Naive thymus-derived CD4-positive, alpha-beta T cell (primary cell): ENCODE results near the gene OR52K1. TPM values are rescaled to one million over a fixed set of nuclear protein-coding genes. Genes with fewer than 3 reads are reported as not detected.

ENCODE experiments used
- ATAC-seq: fragments of 150-1000 bp; cut with Tn5 transposase; 2 replicates; pipeline ENCODE4 v1.10.0; 2021; ENCODE audit warnings: mild to moderate bottlenecking, moderate library complexity
- CTCF ChIA-PET: fragments of 350-600 bp; sonication (Branson Sonifier 250); formaldehyde crosslinking; loops from one replicate; lab custom pipeline; 2021; ENCODE audit warnings: antibody characterized with exemption; lab: Charles Lee
- POLR2A ChIA-PET: fragments of 350-600 bp; sonication (Branson Sonifier 250); formaldehyde crosslinking; loops from one replicate; lab custom pipeline; 2021; ENCODE audit warnings: antibody characterized with exemption, inconsistent platforms; lab: Charles Lee
- DNase-seq, 9 donors: peaks; one replicate each; pipeline versions ENCODE4 v3.0.0 to v3.0.0-alpha.2; 2020 to 2022; ENCODE audit warnings: mixed read lengths in 1 of 9
- H3K27ac ChIP-seq: one replicate; pipeline ENCODE4 v1.7.0; 2013; ENCODE audit warnings: mild to moderate bottlenecking, low read depth, low read length, moderate library complexity
- H3K27me3 ChIP-seq, 2 donors: one replicate each; pipeline ENCODE4 v1.7.0; 2013; ENCODE audit warnings: low read length in 2 of 2, mild to moderate bottlenecking in 2 of 2, moderate library complexity in 2 of 2; ENCODE audit not compliant: control insufficient read depth in 2 of 2, insufficient read depth in 2 of 2
- H3K36me3 ChIP-seq, 3 experiments: 1 replicate in 2 of 3; 2 replicates in 1 of 3; pipeline ENCODE4 v1.7.0; 2013; ENCODE audit warnings: low read length in 3 of 3, mild to moderate bottlenecking in 3 of 3, moderate library complexity in 1 of 3; ENCODE audit not compliant: insufficient read depth in 3 of 3, control insufficient read depth in 2 of 3
- H3K4me1 ChIP-seq, 2 donors: one replicate each; pipeline ENCODE4 v1.7.0; 2013; ENCODE audit warnings: low read length in 2 of 2, mild to moderate bottlenecking in 2 of 2, moderate library complexity in 1 of 2; ENCODE audit not compliant: control insufficient read depth in 2 of 2, insufficient read depth in 2 of 2
- H3K4me3 ChIP-seq: 2 replicates; pipeline ENCODE4 v1.7.0; 2013; ENCODE audit warnings: mild to moderate bottlenecking, low read length
- H3K9me3 ChIP-seq, 3 experiments: 1 replicate in 2 of 3; 2 replicates in 1 of 3; pipeline ENCODE4 v1.7.0; 2013; ENCODE audit warnings: low read length in 3 of 3; ENCODE audit not compliant: control insufficient read depth in 2 of 3
- H3K27ac Mint-ChIP-seq, 9 donors: one replicate each; pipeline ENCODE4 v1.8.0; 2020 to 2022; ENCODE audit warnings: mixed read lengths in 9 of 9, mild to moderate bottlenecking in 8 of 9, moderate library complexity in 5 of 9, inconsistent platforms in 2 of 9
- H3K27me3 Mint-ChIP-seq, 5 donors: one replicate each; pipeline ENCODE4 v1.8.0; 2021 to 2022; ENCODE audit warnings: mixed read lengths in 5 of 5, mild to moderate bottlenecking in 1 of 5
- H3K36me3 Mint-ChIP-seq, 5 donors: one replicate each; pipeline ENCODE4 v1.8.0; 2020 to 2022; ENCODE audit warnings: mixed read lengths in 5 of 5, mild to moderate bottlenecking in 3 of 5, inconsistent platforms in 1 of 5
- H3K4me1 Mint-ChIP-seq, 7 donors: one replicate each; pipeline ENCODE4 v1.8.0; 2020 to 2022; ENCODE audit warnings: mixed read lengths in 7 of 7, mild to moderate bottlenecking in 3 of 7, inconsistent platforms in 1 of 7
- H3K4me3 Mint-ChIP-seq, 10 donors: one replicate each; pipeline ENCODE4 v1.8.0; 2020 to 2022; ENCODE audit warnings: mild to moderate bottlenecking in 10 of 10, mixed read lengths in 10 of 10, moderate library complexity in 6 of 10, inconsistent platforms in 2 of 10
- H3K9me3 Mint-ChIP-seq, 11 donors: one replicate each; pipeline ENCODE4 v1.8.0; 2020 to 2022; ENCODE audit warnings: mixed read lengths in 11 of 11, mild to moderate bottlenecking in 4 of 11, inconsistent platforms in 1 of 11, moderate library complexity in 1 of 11
- intact Hi-C, 2 donors: fragments of 100-400 bp; cut with micrococcal nuclease; formaldehyde crosslinking; loops; one replicate each; pipeline ENCODE4 v1.15.1; 2023
- polyA plus RNA-seq, 2 donors: library from polyadenylated mRNA; unstranded; fragments of 300-500 nt; fragmentation: Illumina TruSeq; gene quantifications; one replicate each; pipeline ENCODE4 v1.2.3, GENCODE V29; 2021
- total RNA-seq, 6 experiments: library from RNA in 5 of 6; stranded (reverse) in 5 of 6; gene quantifications; 1 replicate in 5 of 6; 2 replicates in 1 of 6; pipeline ENCODE4 v1.2.3 and lab custom pipeline; 2021 to 2026

The OR52K1 gene
- total and polyA plus RNA-seq, 7 experiments from 2014 or later: 0.29 to 0.39 TPM; not detected in 5

GRCh38 chr11:4495986-4496385 is 13.5 kb downstream of the OR52K1 start:
- ATAC-seq: no peak
- no peaks in the 10 kb centered on the region for H3K36me3 Mint-ChIP-seq

GRCh38 chr11:4496557-4497248 is 14.3 kb downstream of the OR52K1 start:
- ChIA-PET POLR2A (no interaction called here), CTCF (interaction anchor here (0.9 to 5.6 kb wide), 2 partner anchors 33 to 311 kb away, joined by 3 to 55 read pairs; no protein-coding TSS in a partner anchor)
- Histone ChIP-seq H3K4me1 (no peaks in the 10 kb centered on the region), H3K9me3 (no peaks in the 10 kb centered on the region), H3K36me3 (no peaks in the 10 kb centered on the region), H3K4me3 (no peak overlapping the region), H3K27ac (no peak overlapping the region), H3K27me3 (no peaks in the 10 kb centered on the region)
- no peak overlapping the region for H3K27ac Mint-ChIP-seq
- ATAC-seq (no peak), DNase-seq (no peak)
- intact Hi-C loops: no loop called here
- H3K9me3 Mint-ChIP-seq: peaks cover 0 to 1% (median 0%) of the 10 kb centered on the region in 11 donors
- H3K4me3 Mint-ChIP-seq: no peak overlapping the region
- H3K36me3 Mint-ChIP-seq: no peaks in the 10 kb centered on the region
- peaks cover 0 to 7% (median 0%) of the 10 kb centered on the region in 7 donors for H3K4me1 Mint-ChIP-seq
- H3K27me3 Mint-ChIP-seq: peaks cover 3 to 16% (median 13%) of the 10 kb centered on the region in 5 donors

More at GRCh38 chr11:4495986-4496385, 13.5 kb downstream of the OR52K1 start:
- no peak overlapping the region for H3K27ac Mint-ChIP-seq
- H3K4me1 Mint-ChIP-seq: peaks cover 0 to 7% (median 0%) of the 10 kb centered on the region in 7 donors
- H3K9me3 Mint-ChIP-seq: peaks cover 0 to 5% (median 0%) of the 10 kb centered on the region in 11 donors
- H3K27me3 Mint-ChIP-seq: peaks cover 7 to 16% (median 14%) of the 10 kb centered on the region in 5 donors
- H3K4me3 Mint-ChIP-seq: no peak overlapping the region
- H3K9me3 ChIP-seq: no peaks in the 10 kb centered on the region
- POLR2A ChIA-PET: no interaction called here
- no peaks in the 10 kb centered on the region for H3K27me3 ChIP-seq
- CTCF ChIA-PET: interaction anchor here (0.9 to 5.6 kb wide), 2 partner anchors 32 to 310 kb away, joined by 3 to 55 read pairs; no protein-coding TSS in a partner anchor
- H3K27ac ChIP-seq: no peak overlapping the region
- no peaks in the 10 kb centered on the region for H3K4me1 ChIP-seq
- DNase-seq: no peak
- no peak overlapping the region for H3K4me3 ChIP-seq
- intact Hi-C loops: no loop called here
- H3K36me3 ChIP-seq: no peaks in the 10 kb centered on the region

- H3K9me3 Mint-ChIP-seq: peaks cover 0 to 9% (median 2%) of the 10 kb centered on the region in 11 donors
- H3K9me3 ChIP-seq: no peaks in the 10 kb centered on the region
- H3K27ac ChIP-seq: no peak overlapping the region
- CTCF ChIA-PET: no interaction called here
- peaks cover 0 to 5% (median 0%) of the 10 kb centered on the region in 5 donors for H3K36me3 Mint-ChIP-seq
- intact Hi-C loops: no loop called here
- no peaks in the 10 kb centered on the region for H3K36me3 ChIP-seq
- H3K27me3 ChIP-seq: no peaks in the 10 kb centered on the region
- H3K4me3 Mint-ChIP-seq: no peak overlapping the region
- DNase-seq (no peak), ATAC-seq (no peak)
- no peak overlapping the region for H3K27ac Mint-ChIP-seq
- H3K4me3 ChIP-seq: no peak overlapping the region
- peaks cover under 1 to 41% (median 23%) of the 10 kb centered on the region in 5 donors for H3K27me3 Mint-ChIP-seq
- no peaks in the 10 kb centered on the region for H3K4me1 Mint-ChIP-seq
- H3K4me1 ChIP-seq: no peaks in the 10 kb centered on the region
- POLR2A ChIA-PET: no interaction called here
Measured at GRCh38 chr11:4508886-4509285, 26.4 kb downstream of the OR52K1 start.

GRCh38 chr11:4511282-4512245 is 29.1 kb downstream of the OR52K1 start:
- Mint-ChIP-seq H3K27me3 (peaks cover 0 to 25% (median 19%) of the 10 kb centered on the region in 5 donors), H3K9me3 (peaks cover 0 to 10% (median 2%) of the 10 kb centered on the region in 11 donors), H3K4me3 (no peak overlapping the region), H3K4me1 (no peaks in the 10 kb centered on the region), H3K36me3 (peaks cover 0 to 5% (median 0%) of the 10 kb centered on the region in 5 donors), H3K27ac (no peak overlapping the region)
- no peaks in the 10 kb centered on the region for H3K4me1 ChIP-seq
- POLR2A ChIA-PET: no interaction called here
- CTCF ChIA-PET: no interaction called here
- no peaks in the 10 kb centered on the region for H3K27me3 ChIP-seq
- DNase-seq: no peak
- no peaks in the 10 kb centered on the region for H3K36me3 ChIP-seq
- no peak overlapping the region for H3K27ac ChIP-seq
- intact Hi-C loops: no loop called here
- H3K9me3 ChIP-seq: no peaks in the 10 kb centered on the region
- no peak overlapping the region for H3K4me3 ChIP-seq
- ATAC-seq: no peak

- H3K27ac ChIP-seq: no peak overlapping the region
- intact Hi-C loops: no loop called here
- no peaks in the 10 kb centered on the region for H3K4me1 ChIP-seq
- no peaks in the 10 kb centered on the region for H3K27me3 ChIP-seq
- Mint-ChIP-seq H3K36me3 (no peaks in the 10 kb centered on the region), H3K4me3 (no peak overlapping the region), H3K4me1 (no peaks in the 10 kb centered on the region), H3K27ac (no peak overlapping the region), H3K27me3 (peaks cover 0 to 20% (median 7%) of the 10 kb centered on the region in 5 donors), H3K9me3 (peaks cover 0 to 1% (median 0%) of the 10 kb centered on the region in 11 donors)
- ChIA-PET CTCF (no interaction called here), POLR2A (no interaction called here)
- DNase-seq (no peak), ATAC-seq (no peak)
- H3K4me3 ChIP-seq: no peak overlapping the region
- no peaks in the 10 kb centered on the region for H3K9me3 ChIP-seq
- H3K36me3 ChIP-seq: no peaks in the 10 kb centered on the region
Measured at GRCh38 chr11:4514196-4514595, 31.8 kb downstream of the OR52K1 start.

- DNase-seq: peak in 1 of 9 donors; percentile 2
- Mint-ChIP-seq H3K4me1 (peaks cover 0 to 6% (median 0%) of the 10 kb centered on the region in 7 donors), H3K9me3 (no peaks in the 10 kb centered on the region), H3K36me3 (no peaks in the 10 kb centered on the region), H3K4me3 (no peak overlapping the region), H3K27ac (no peak overlapping the region), H3K27me3 (peaks cover 9 to 44% (median 34%) of the 10 kb centered on the region in 5 donors)
- POLR2A ChIA-PET: no interaction called here
- no peaks in the 10 kb centered on the region for H3K9me3 ChIP-seq
- CTCF ChIA-PET: no interaction called here
- H3K27me3 ChIP-seq: no peaks in the 10 kb centered on the region
- no peaks in the 10 kb centered on the region for H3K36me3 ChIP-seq
- ATAC-seq: no peak
- no peak overlapping the region for H3K4me3 ChIP-seq
- intact Hi-C loops: no loop called here
- no peaks in the 10 kb centered on the region for H3K4me1 ChIP-seq
- H3K27ac ChIP-seq: no peak overlapping the region
Measured at GRCh38 chr11:4522339-4522738, 39.9 kb downstream of the OR52K1 start.
